ENCODE results near the gene DYRK2.

DNA sequence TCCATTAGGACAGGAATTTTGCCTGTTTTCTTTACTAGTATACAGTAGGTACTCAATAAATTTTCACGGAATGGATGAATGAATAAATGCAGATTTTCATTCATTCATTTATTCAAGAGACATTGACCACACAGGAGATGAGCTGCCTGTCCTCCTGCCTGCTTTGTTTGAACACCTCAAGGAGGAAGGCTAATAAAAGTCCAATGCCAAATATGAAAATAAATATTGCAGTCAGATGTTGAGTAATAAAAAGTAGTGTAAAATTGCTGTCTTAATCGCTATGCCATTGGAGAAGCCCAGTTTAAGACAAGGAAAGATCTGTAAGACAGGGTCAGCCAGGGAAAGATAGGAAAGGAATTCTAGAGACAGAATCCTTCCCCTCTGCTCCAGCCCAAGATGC is 47.4 kb downstream of the DYRK2 start:
- TF ChIP-seq POLR2A (IDR thresholded peaks at IDR 0.05) (no peak), POLR2AphosphoS5 (IDR thresholded peaks at IDR 0.05) (no peak), EP300 (IDR thresholded peaks at IDR 0.05) (no peak)
- TF ChIP-seq, protein P1, sequence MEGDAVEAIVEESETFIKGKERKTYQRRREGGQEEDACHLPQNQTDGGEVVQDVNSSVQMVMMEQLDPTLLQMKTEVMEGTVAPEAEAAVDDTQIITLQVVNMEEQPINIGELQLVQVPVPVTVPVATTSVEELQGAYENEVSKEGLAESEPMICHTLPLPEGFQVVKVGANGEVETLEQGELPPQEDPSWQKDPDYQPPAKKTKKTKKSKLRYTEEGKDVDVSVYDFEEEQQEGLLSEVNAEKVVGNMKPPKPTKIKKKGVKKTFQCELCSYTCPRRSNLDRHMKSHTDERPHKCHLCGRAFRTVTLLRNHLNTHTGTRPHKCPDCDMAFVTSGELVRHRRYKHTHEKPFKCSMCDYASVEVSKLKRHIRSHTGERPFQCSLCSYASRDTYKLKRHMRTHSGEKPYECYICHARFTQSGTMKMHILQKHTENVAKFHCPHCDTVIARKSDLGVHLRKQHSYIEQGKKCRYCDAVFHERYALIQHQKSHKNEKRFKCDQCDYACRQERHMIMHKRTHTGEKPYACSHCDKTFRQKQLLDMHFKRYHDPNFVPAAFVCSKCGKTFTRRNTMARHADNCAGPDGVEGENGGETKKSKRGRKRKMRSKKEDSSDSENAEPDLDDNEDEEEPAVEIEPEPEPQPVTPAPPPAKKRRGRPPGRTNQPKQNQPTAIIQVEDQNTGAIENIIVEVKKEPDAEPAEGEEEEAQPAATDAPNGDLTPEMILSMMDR (IDR thresholded peaks at IDR 0.05) = no peak
